WI38 (cell line): Measurements from ENCODE around the gene TRIM34.
"Not testable (repeated sequence)": the region's sequence is repeated elsewhere in the genome, so short reads cannot be mapped to it uniquely, and the experiment has no call there.

Source experiments
- H3K4me3 ChIP-seq: 2 replicates; pipeline ENCODE4 v1.5.1; 2011; ENCODE audit warnings: low read depth, mild to moderate bottlenecking, control low read depth, low read length
- CTCF ChIP-seq: IDR thresholded peaks from 2 replicates; pipeline ENCODE4 v1.5.1; 2012; ENCODE audit warnings: low read depth, mild to moderate bottlenecking, control low read depth, low read length

TRIM34 gene

GRCh38 chr11:5624489-5625279, at the start of gene TRIM34:
TRIM34 (plus strand) TSS chr11:5625001; CDS start chr11:5632332, 7,331 bp downstream.
- peak within 1 kb of the TSS; percentile 73 for H3K4me3 ChIP-seq
- no peak for TF ChIP-seq CTCF

GRCh38 chr11:5575152-5575551, 49.6 kb upstream of the TRIM34 start:
- H3K4me3 ChIP-seq: no peak overlapping the region
- TF ChIP-seq CTCF: no peak

- H3K4me3 ChIP-seq: no peak overlapping the region
- no peak for TF ChIP-seq CTCF
Measured at GRCh38 chr11:5577101-5577500, 47.7 kb upstream of the TRIM34 start.

- no peak within 1 kb of the TSS for H3K4me3 ChIP-seq
- TF ChIP-seq CTCF: no peak
Measured at GRCh38 chr11:5580577-5580976, 44.2 kb upstream of the TRIM34 start, which contains the start of gene OR52B6. OR52B6 (plus strand) TSS chr11:5580877; CDS start chr11:5580877, 0 bp downstream.

- TF ChIP-seq CTCF: no peak
Measured at GRCh38 chr11:5581014-5581413, 43.8 kb upstream of the TRIM34 start.

GRCh38 chr11:5584458-5584857, 40.3 kb upstream of the TRIM34 start:
- H3K4me3 ChIP-seq: not testable (repeated sequence)

More at GRCh38 chr11:5581014-5581413, 43.8 kb upstream of the TRIM34 start:
- H3K4me3 ChIP-seq: no peak overlapping the region

GRCh38 chr11:5589906-5590305, 34.9 kb upstream of the TRIM34 start:
- not testable (repeated sequence) for H3K4me3 ChIP-seq

GRCh38 chr11:5591613-5592012, 33.2 kb upstream of the TRIM34 start:
- TF ChIP-seq CTCF: no peak
- no peak overlapping the region for H3K4me3 ChIP-seq
